GM12878 (cell line): ENCODE results near the gene A1BG.

Source experiments
- EGR1 ChIP-seq, 2 experiments: IDR thresholded peaks; 1 replicate in 1 of 2; 2 replicates in 1 of 2; pipeline ENCODE4 v1.6.1; 2011 to 2012; ENCODE audit warnings: low read depth in 2 of 2, low read length in 2 of 2, borderline replicate concordance in 1 of 2, mild to moderate bottlenecking in 1 of 2, moderate library complexity in 1 of 2
- EZH2 ChIP-seq: IDR thresholded peaks from 2 replicates; pipeline ENCODE4 v1.6.1; 2012; ENCODE audit warnings: low read depth, mild to moderate bottlenecking, control low read depth, inconsistent platforms, low read length, borderline replicate concordance; ENCODE audit not compliant: control insufficient read depth
- SMC3 ChIP-seq: IDR thresholded peaks from 2 replicates; pipeline ENCODE4 v1.6.1; 2011; ENCODE audit warnings: low read length, improper control_type of control experiment, borderline replicate concordance
- SUZ12 ChIP-seq: fragments of 200-600 bp; sonication (generic); IDR thresholded peaks from one replicate; pipeline ENCODE4 v1.6.1; 2018; ENCODE audit warnings: antibody characterized with exemption, mild to moderate bottlenecking; ENCODE audit not compliant: unreplicated experiment

- TF ChIP-seq SMC3 = no peak
- no peak for TF ChIP-seq EGR1 (IDR thresholded peaks at IDR 0.05; ENCODE audit: borderline replicate concordance in 1 of 2, low read depth in 2 of 2, low read length in 2 of 2)
- no peak for TF ChIP-seq SUZ12
- TF ChIP-seq EZH2 = no peak
Observed at GRCh38 chr19:58393725-58394033, 40.4 kb upstream of the A1BG start.
